Calu3 (cell line): ENCODE data around the gene CIAO1. TPM values are rescaled to one million over a fixed set of nuclear protein-coding genes. Genes with fewer than 3 reads are reported as not detected.

Experiments used
- BruUV-seq: library from RNA; stranded (reverse); fragments of 400-500 nt; replicated peaks from 2 replicates; lab custom pipeline; 2021; lab: Mats Ljungman, UMichigan
- CTCF ChIA-PET: fragments of 300-600 bp; sonication (Branson Sonifier 250); formaldehyde crosslinking; loops from one replicate; lab custom pipeline; 2022; ENCODE audit warnings: antibody characterized with exemption; lab: Charles Lee
- DNase-seq: peaks from one replicate; pipeline ENCODE4 v3.0.0; 2022
- H3K27ac Mint-ChIP-seq: one replicate; pipeline ENCODE4 v1.8.0; 2022; ENCODE audit warnings: mixed read lengths; ENCODE audit not compliant: unreplicated experiment
- H3K27me3 Mint-ChIP-seq: one replicate; pipeline ENCODE4 v1.8.0; 2022; ENCODE audit warnings: mixed read lengths; ENCODE audit not compliant: unreplicated experiment
- H3K36me3 Mint-ChIP-seq: one replicate; pipeline ENCODE4 v1.8.0; 2022; ENCODE audit warnings: mild to moderate bottlenecking, moderate library complexity, mixed read lengths; ENCODE audit not compliant: insufficient read depth, unreplicated experiment
- H3K4me1 Mint-ChIP-seq: one replicate; pipeline ENCODE4 v1.8.0; 2022; ENCODE audit warnings: mild to moderate bottlenecking, low read depth, mixed read lengths; ENCODE audit not compliant: unreplicated experiment
- H3K4me3 Mint-ChIP-seq: one replicate; pipeline ENCODE4 v1.8.0; 2022; ENCODE audit warnings: mild to moderate bottlenecking, low read depth, moderate library complexity, mixed read lengths; ENCODE audit not compliant: unreplicated experiment
- H3K9me3 Mint-ChIP-seq: one replicate; pipeline ENCODE4 v1.8.0; 2022; ENCODE audit warnings: low read depth, mixed read lengths; ENCODE audit not compliant: unreplicated experiment
- CTCF ChIP-seq: fragments of 200-600 bp; IDR thresholded peaks from one replicate; pipeline ENCODE4 v1.8.0; 2022; ENCODE audit warnings: antibody characterized with exemption; ENCODE audit not compliant: unreplicated experiment
- intact Hi-C: fragments of 100-400 bp; cut with micrococcal nuclease; formaldehyde crosslinking; loops from one replicate; pipeline ENCODE4 v1.10.0; 2022; ENCODE audit not compliant: unreplicated experiment
- total RNA-seq: library from RNA; stranded (reverse); gene quantifications from 2 replicates; pipeline ENCODE4 v1.2.3, GENCODE V29; 2022

Gene CIAO1
- total RNA-seq, 1 experiment from 2014 or later, result 75.7 TPM

GRCh38 chr2:96231316-96231715 lies 34.7 kb upstream of the CIAO1 start:
- Mint-ChIP-seq H3K9me3 (no peaks in the 10 kb centered on the region), H3K36me3 (no peaks in the 10 kb centered on the region), H3K27ac (no peak overlapping the region), H3K4me1 (no peaks in the 10 kb centered on the region), H3K27me3 (no peaks in the 10 kb centered on the region), H3K4me3 (no peak overlapping the region)
- intact Hi-C loops, result no loop called here
- BruUV-seq, result no TSS peak
- CTCF ChIA-PET, result interaction anchor here (0.6 kb wide), 1 partner anchor 48 kb away, joined by 5 read pairs; no protein-coding TSS in a partner anchor
- no peak for DNase-seq
- TF ChIP-seq CTCF, result no peak

- Mint-ChIP-seq H3K9me3 (no peaks in the 10 kb centered on the region), H3K4me3 (no peak overlapping the region), H3K36me3 (no peaks in the 10 kb centered on the region), H3K27ac (no peak overlapping the region), H3K4me1 (no peaks in the 10 kb centered on the region), H3K27me3 (no peaks in the 10 kb centered on the region)
- CTCF ChIA-PET, result interaction anchor here (0.6 kb wide), 1 partner anchor 34 kb away, joined by 4 read pairs; no protein-coding TSS in a partner anchor
- DNase-seq, result no peak
- intact Hi-C loops, result no loop called here
- TF ChIP-seq CTCF, result no peak
- BruUV-seq, result no TSS peak
Measured at GRCh38 chr2:96233436-96233835, 32.6 kb upstream of the CIAO1 start.

- TF ChIP-seq CTCF, result no peak
- Mint-ChIP-seq H3K4me1 (no peaks in the 10 kb centered on the region), H3K4me3 (no peak overlapping the region), H3K36me3 (no peaks in the 10 kb centered on the region), H3K27me3 (no peaks in the 10 kb centered on the region), H3K9me3 (no peaks in the 10 kb centered on the region), H3K27ac (no peak overlapping the region)
- BruUV-seq, result no TSS peak
- intact Hi-C loops, result no loop called here
- no peak for DNase-seq
- CTCF ChIA-PET, result interaction anchor here (0.6 kb wide), 1 partner anchor 33 kb away, joined by 4 read pairs; no protein-coding TSS in a partner anchor
Measured at GRCh38 chr2:96233880-96234316, 32.1 kb upstream of the CIAO1 start.

GRCh38 chr2:96236882-96237281 lies 29.1 kb upstream of the CIAO1 start:
- H3K27me3 Mint-ChIP-seq, result no peaks in the 10 kb centered on the region
- DNase-seq, result no peak
- no peaks in the 10 kb centered on the region for H3K9me3 Mint-ChIP-seq
- H3K4me1 Mint-ChIP-seq, result no peaks in the 10 kb centered on the region
- no TSS peak for BruUV-seq
- TF ChIP-seq CTCF, result no peak
- intact Hi-C loops, result no loop called here
- no peaks in the 10 kb centered on the region for H3K36me3 Mint-ChIP-seq
- no peak overlapping the region for H3K4me3 Mint-ChIP-seq
- CTCF ChIA-PET, result no interaction called here
- no peak overlapping the region for H3K27ac Mint-ChIP-seq
